GM12874 (cell line): ENCODE data around the gene CCL11.

Source experiments
- TF ChIP-seq, protein P1 (sequence below): IDR thresholded peaks from 2 replicates; pipeline ENCODE4 v1.5.1; 2011; ENCODE audit warnings: low read depth, mild to moderate bottlenecking, control low read depth, low read length, moderate library complexity; ENCODE audit not compliant: insufficient read depth

The CCL11 gene

DNA sequence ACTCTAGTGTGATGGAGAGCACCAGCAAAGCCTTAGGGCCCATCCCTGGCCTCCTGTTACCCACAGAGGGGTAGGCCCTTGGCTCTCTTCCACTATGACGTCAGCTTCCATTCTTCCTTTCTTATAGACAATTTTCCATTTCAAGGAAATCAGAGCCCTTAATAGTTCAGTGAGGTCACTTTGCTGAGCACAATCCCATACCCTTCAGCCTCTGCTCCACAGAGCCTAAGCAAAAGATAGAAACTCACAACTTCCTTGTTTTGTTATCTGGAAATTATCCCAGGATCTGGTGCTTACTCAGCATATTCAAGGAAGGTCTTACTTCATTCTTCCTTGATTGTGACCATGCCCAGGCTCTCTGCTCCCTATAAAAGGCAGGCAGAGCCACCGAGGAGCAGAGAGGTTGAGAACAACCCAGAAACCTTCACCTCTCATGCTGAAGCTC lies 33.5 kb downstream of the CCL11 start, which contains the start of gene CCL8:
Gene CCL8 (plus strand): TSS at position 397 of the 445 bp plus-strand sequence. CDS start 67 bp downstream, outside the sequence.
- TF ChIP-seq, protein P1, sequence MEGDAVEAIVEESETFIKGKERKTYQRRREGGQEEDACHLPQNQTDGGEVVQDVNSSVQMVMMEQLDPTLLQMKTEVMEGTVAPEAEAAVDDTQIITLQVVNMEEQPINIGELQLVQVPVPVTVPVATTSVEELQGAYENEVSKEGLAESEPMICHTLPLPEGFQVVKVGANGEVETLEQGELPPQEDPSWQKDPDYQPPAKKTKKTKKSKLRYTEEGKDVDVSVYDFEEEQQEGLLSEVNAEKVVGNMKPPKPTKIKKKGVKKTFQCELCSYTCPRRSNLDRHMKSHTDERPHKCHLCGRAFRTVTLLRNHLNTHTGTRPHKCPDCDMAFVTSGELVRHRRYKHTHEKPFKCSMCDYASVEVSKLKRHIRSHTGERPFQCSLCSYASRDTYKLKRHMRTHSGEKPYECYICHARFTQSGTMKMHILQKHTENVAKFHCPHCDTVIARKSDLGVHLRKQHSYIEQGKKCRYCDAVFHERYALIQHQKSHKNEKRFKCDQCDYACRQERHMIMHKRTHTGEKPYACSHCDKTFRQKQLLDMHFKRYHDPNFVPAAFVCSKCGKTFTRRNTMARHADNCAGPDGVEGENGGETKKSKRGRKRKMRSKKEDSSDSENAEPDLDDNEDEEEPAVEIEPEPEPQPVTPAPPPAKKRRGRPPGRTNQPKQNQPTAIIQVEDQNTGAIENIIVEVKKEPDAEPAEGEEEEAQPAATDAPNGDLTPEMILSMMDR: no peak

DNA sequence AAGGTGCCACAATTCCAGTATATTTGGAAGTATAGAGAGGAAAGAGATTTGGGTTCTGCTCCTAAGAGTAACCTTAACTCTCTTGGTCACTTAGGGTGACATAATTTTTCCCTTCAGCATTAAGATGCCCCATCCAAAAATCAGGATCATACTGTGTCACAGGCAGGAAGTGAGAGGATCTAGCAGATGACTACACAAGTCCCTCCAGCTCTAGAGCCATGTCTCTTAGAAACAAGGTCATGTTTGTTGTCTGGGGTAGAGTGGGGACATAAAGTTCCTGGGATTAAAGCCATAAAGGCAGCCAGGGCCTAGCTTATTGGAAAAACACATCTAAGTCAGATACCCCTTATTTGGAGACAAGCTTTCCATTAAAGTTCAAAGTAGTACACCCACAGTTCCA lies 36.4 kb downstream of the CCL11 start:
- TF ChIP-seq, protein P1: no peak

DNA sequence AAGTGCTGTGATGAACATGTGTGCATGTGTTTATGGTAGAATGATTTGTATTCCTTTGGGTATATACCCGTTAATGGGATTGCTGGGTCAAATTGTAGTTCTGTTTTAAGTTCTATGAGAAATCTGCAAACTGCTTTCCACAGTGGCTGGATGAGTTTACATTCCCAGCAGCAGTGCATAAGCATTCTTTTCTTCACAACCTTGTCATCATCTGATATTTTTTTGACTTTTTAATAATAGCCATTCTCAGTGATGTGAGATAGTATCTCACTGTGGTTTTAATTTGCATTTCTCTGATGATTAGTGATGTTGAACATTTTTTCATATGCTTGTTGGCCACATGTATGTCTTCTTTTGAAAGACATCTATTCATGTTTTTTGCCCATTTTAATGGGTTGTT lies 52.2 kb downstream of the CCL11 start:
- TF ChIP-seq, protein P1: no peak
